MM.1S (cell line): ENCODE measurements around the gene BAIAP3.

Experiments
- DNase-seq: peaks from one replicate; pipeline ENCODE4 v3.0.0-alpha.2; 2015
- H2AFZ ChIP-seq: fragments of 300-600 bp; sonication (generic); 2 replicates; pipeline ENCODE4 v1.6.0; 2016; ENCODE audit warnings: antibody characterized with exemption, low read length
- H3F3A ChIP-seq: fragments of 300-600 bp; sonication (generic); 2 replicates; pipeline ENCODE4 v1.6.1; 2016; ENCODE audit warnings: mild to moderate bottlenecking, antibody characterized with exemption, low read length, moderate library complexity, mixed read lengths; ENCODE audit not compliant: insufficient read depth
- H3K27ac ChIP-seq: fragments of 300-600 bp; sonication (generic); 2 replicates; pipeline ENCODE4 v1.5.1; 2016; ENCODE audit warnings: mild to moderate bottlenecking, low read length
- H3K27me3 ChIP-seq: fragments of 300-600 bp; sonication (generic); replicated peaks from 2 replicates; pipeline ENCODE4 v1.6.0; 2016; ENCODE audit warnings: low read length; ENCODE audit not compliant: insufficient read depth
- H3K36me3 ChIP-seq: fragments of 300-600 bp; sonication (generic); replicated peaks from 2 replicates; pipeline ENCODE4 v1.6.1; 2016; ENCODE audit warnings: mild to moderate bottlenecking, low read length, mixed read lengths; ENCODE audit not compliant: insufficient read depth
- H3K4me1 ChIP-seq: fragments of 300-600 bp; sonication (generic); 2 replicates; pipeline ENCODE4 v1.6.1; 2016; ENCODE audit warnings: low read length, mixed read lengths
- H3K4me2 ChIP-seq: fragments of 300-600 bp; sonication (generic); 2 replicates; pipeline ENCODE4 v1.6.0; 2016; ENCODE audit warnings: low read depth, low read length
- H3K4me3 ChIP-seq: fragments of 300-600 bp; sonication (generic); 2 replicates; pipeline ENCODE4 v1.5.1; 2016; ENCODE audit warnings: low read length, mixed read lengths
- H3K79me2 ChIP-seq: fragments of 300-600 bp; sonication (generic); 2 replicates; pipeline ENCODE4 v1.6.1; 2016; ENCODE audit warnings: mixed run types, low read length, mixed read lengths
- H3K9ac ChIP-seq: fragments of 300-600 bp; sonication (generic); 2 replicates; pipeline ENCODE4 v1.6.1; 2016; ENCODE audit warnings: low read length, mixed read lengths
- H3K9me2 ChIP-seq: fragments of 300-600 bp; sonication (generic); replicated peaks from 2 replicates; pipeline ENCODE4 v1.6.1; 2016; ENCODE audit warnings: mild to moderate bottlenecking, low read length, mixed read lengths; ENCODE audit not compliant: insufficient read depth
- H3K9me3 ChIP-seq: fragments of 300-600 bp; sonication (generic); replicated peaks from 2 replicates; pipeline ENCODE4 v1.6.1; 2016; ENCODE audit warnings: mild to moderate bottlenecking, low read length, mixed read lengths; ENCODE audit not compliant: insufficient read depth
- H4K20me1 ChIP-seq: fragments of 300-600 bp; sonication (generic); 2 replicates; pipeline ENCODE4 v1.6.1; 2016; ENCODE audit warnings: mild to moderate bottlenecking, low read length, moderate library complexity, mixed read lengths; ENCODE audit not compliant: insufficient read depth
- CTCF ChIP-seq: fragments of 300-600 bp; sonication (generic); IDR thresholded peaks from 2 replicates; pipeline ENCODE4 v1.5.1; 2016; ENCODE audit warnings: antibody characterized with exemption, low read length, mixed read lengths
- EZH2 ChIP-seq: fragments of 300-600 bp; sonication (generic); optimal IDR thresholded peaks from 2 replicates; pipeline ENCODE3; 2017; ENCODE audit warnings: low read depth, mild to moderate bottlenecking, antibody characterized with exemption, low read length, mixed read lengths
- EZH2phosphoT487 ChIP-seq: fragments of 300-600 bp; sonication (generic); IDR thresholded peaks from 2 replicates; pipeline ENCODE4 v1.6.1; 2018; ENCODE audit warnings: antibody characterized with exemption, low read length

Gene BAIAP3

GRCh38 chr16:1330931-1331711 lies 2.3 kb upstream of the BAIAP3 start:
- no peaks in the 10 kb centered on the region for H3K9me3 ChIP-seq
- H3K9ac ChIP-seq: peak overlapping the region; percentile 92
- H3K4me2 ChIP-seq: peak overlapping the region; percentile 100
- H3F3A ChIP-seq: no peaks in the 10 kb centered on the region
- no peak for DNase-seq
- H3K9me2 ChIP-seq: no peaks in the 10 kb centered on the region
- peak overlapping the region; percentile 58; the same call in 1 of the 2 replicates for H3K27ac ChIP-seq
- peaks cover 35% of the 10 kb centered on the region for H3K27me3 ChIP-seq
- H2AFZ ChIP-seq: peak overlapping the region; percentile 89
- no peaks in the 10 kb centered on the region for H3K79me2 ChIP-seq
- peak overlapping the region; percentile 74 for H3K4me3 ChIP-seq
- no peaks in the 10 kb centered on the region for H4K20me1 ChIP-seq
- H3K4me1 ChIP-seq: peaks cover 18% of the 10 kb centered on the region
- H3K36me3 ChIP-seq: no peaks in the 10 kb centered on the region
- peak; percentile 8; the same call in 1 of the 2 replicates for TF ChIP-seq CTCF
- TF ChIP-seq EZH2: no peak

- Histone ChIP-seq H3K27ac (peak overlapping the region; percentile 58; the same call in 1 of the 2 replicates), H3K4me1 (peaks cover 18% of the 10 kb centered on the region), H3K36me3 (no peaks in the 10 kb centered on the region), H2AFZ (peak overlapping the region; percentile 89), H4K20me1 (no peaks in the 10 kb centered on the region), H3K27me3 (peaks cover 43% of the 10 kb centered on the region), H3K4me3 (peak overlapping the region; percentile 74), H3K9ac (peak overlapping the region; percentile 92), H3K79me2 (no peaks in the 10 kb centered on the region), H3K9me2 (no peaks in the 10 kb centered on the region), H3K4me2 (peak overlapping the region; percentile 100), H3F3A (no peaks in the 10 kb centered on the region), H3K9me3 (no peaks in the 10 kb centered on the region)
- no peak for TF ChIP-seq CTCF
- TF ChIP-seq EZH2: no peak
- TF ChIP-seq EZH2phosphoT487: no peak
- peak; percentile 93 for DNase-seq
Measured at GRCh38 chr16:1331712-1332617, 1.5 kb upstream of the BAIAP3 start.

GRCh38 chr16:1332618-1333148 lies 762 bp upstream of the BAIAP3 start:
- no peaks in the 10 kb centered on the region for H3K79me2 ChIP-seq
- no peak for DNase-seq
- no peak overlapping the region for H3K4me3 ChIP-seq
- no peaks in the 10 kb centered on the region for H3K36me3 ChIP-seq
- no peaks in the 10 kb centered on the region for H3K9me3 ChIP-seq
- H3K9ac ChIP-seq: peak overlapping the region; percentile 92; the same call in 1 of the 2 replicates
- peaks cover 50% of the 10 kb centered on the region for H3K27me3 ChIP-seq
- H4K20me1 ChIP-seq: no peaks in the 10 kb centered on the region
- no peaks in the 10 kb centered on the region for H3K9me2 ChIP-seq
- H2AFZ ChIP-seq: no peak overlapping the region
- H3K4me2 ChIP-seq: peak overlapping the region; percentile 100; the same call in 1 of the 2 replicates
- no peaks in the 10 kb centered on the region for H3F3A ChIP-seq
- TF ChIP-seq CTCF (no peak), EZH2phosphoT487 (no peak), EZH2 (no peak)
- peaks cover 18% of the 10 kb centered on the region for H3K4me1 ChIP-seq
- no peak overlapping the region for H3K27ac ChIP-seq
